ENCODE data around the gene DDX54.

DNA sequence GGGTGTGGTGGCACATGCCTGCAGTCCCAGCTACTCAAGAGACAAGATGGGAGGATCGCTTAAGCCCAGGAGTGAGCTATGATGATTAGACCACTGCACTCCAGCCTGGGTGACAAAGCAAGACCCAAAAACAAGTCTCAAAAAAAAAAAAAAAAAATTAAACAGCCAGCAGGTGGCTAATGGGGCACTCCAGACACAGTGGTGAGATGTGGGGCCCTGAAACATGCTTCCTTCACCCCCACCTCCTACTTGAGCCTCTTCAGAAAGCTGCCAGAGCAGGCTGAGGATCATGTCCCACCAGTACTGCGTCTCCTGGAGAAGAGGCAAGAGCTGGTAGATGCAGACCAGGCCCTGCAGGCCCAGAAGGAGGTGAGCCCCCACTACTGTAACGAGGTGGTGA lies 33.6 kb downstream of the DDX54 start:
- TF ChIP-seq POLR2AphosphoS5 (IDR thresholded peaks at IDR 0.05; ENCODE audit: borderline replicate concordance, low read depth, low read length) (no peak), EZH2 (IDR thresholded peaks at IDR 0.05) (no peak)

Measured in SK-N-MC (cell line).